Fibroblast of peridontal ligament (primary cell): ENCODE data around the gene DGKI.
A peak's percentile ranks its signal among the peaks of the same experiment; 100 is the strongest.

ENCODE experiments used
- DNase-seq: peaks from one replicate; pipeline ENCODE4 v3.0.0-alpha.2; 2010; ENCODE audit errors: extremely low read depth

DGKI gene

DNA sequence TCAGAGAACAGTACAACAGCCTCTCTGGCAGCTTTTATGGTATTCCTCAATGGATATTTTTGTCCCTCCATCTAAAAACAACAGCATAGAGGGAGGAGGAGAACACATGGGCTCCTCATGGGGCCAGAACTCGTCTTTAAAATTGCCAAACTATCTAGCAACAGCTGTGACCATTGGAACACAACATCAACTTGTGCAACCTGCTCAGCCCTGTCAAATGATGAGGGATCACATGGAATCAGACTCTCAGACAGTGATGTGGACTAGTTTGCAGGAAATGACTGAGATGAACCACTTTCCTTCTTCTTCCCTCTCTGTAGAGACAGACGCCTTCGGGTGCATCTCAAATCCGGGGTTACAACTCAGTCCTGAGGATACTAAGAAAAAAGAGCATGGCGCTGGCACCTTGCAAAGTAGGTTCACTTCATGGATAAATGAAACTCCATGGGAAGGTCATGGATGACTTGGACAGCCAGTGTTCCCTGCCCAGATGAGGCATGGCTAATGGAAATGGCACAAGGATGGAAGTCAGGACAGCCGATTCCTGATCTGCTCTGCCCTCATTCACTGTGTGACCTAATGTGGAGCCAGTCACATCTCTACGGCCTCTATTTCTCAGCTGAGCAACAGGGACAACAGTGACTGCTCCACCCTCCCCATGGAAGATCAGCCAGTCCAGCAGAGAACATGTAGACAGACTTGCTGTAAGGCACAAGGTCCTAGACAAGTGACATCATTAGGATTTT, 24.6 kb upstream of the DGKI start:
- DNase-seq = peak; percentile 73

DNA sequence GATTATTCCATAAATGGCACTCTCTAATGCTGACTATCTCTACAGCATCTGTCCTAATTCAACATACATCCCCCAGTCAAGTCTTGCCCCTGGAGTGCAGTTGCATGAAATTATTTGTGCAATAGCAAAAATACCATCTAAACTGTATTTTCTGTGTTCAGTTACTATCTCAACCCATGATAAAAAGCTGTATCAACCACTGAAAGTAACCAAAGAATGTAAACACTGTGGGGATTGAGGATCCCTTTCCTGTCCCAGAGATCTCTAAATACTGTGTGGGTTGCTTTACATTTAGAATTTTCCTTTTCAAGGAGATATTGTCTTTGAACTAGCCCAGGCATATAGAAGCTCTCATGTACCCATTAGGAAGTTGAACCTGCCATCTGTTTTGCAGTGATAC, 23.9 kb upstream of the DGKI start:
- DNase-seq = peak; percentile 41

DNA sequence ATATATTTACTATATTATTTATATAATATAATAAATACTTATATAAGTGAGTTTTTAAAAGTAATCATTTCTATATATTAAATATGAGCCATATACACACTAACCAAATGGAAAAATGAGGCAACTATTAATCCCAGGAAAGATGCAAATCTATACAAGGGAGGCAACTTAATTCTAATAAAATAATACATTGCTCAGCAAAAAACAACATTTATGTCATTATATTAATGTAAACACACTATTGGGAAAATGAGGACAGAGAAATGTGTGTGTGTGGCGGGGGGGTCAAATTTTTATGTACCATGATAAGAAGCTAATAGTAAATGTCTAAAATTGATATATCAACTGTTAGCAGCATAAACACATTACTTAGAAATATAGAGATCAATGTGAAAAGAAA, 23.3 kb upstream of the DGKI start:
- no peak for DNase-seq

DNA sequence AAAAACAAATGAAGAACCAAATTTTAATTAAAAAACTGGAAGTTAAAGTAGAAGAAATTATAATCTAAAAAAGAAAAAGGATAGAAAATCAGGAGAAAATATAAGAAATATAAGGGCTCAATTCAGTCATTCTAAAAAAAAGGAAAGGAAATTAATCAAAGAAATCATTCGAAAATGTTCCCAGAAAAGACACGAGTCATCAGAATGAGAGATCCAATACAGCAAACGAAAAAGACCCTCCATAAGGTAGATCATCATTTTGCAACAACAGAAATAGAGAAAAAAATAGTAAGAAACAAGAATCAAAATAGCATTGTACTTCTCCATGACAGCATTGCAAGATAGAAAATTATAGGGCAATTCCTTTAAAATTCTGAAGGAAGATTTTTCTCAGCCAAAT, 22.5 kb upstream of the DGKI start:
- DNase-seq = no peak

DNA sequence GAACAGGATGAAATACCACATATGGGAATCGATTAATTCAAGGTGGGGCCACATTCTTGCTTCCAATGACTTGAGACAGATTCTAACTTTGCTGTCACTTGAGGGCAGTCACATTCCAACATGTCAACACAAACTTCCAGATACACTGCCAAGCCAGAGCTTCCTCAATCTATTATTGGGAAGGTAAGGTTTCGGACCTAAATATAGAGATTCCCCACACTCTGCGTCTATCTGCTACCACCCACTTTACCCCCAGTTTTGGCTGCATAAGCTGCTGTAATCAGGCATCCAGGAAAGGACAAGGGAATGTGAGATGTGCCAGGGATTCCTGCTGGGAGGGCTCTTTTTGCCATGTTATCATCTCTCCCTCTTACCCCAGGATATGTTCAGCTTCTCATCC, 20.5 kb upstream of the DGKI start:
- no peak for DNase-seq

DNA sequence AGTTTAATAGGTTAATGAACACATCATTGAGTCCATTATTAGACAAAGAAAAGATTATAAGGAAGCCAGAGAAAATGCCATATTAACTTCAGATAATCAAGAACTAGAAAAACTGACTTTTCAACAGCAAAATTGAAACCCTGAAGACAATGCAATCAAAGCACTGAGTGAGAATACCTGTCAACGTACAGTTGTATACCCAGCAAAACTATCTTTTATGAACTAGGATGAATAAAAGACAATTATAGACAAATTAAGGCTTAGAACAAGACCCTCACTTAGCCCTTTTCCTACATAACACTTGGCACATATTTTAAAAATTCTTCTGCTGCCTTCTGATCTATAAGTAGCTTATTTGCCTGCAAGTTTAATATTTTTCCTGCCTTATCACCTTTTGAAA, 19.0 kb upstream of the DGKI start:
- DNase-seq = no peak

GRCh38 chr7:137862964-137863363, 16.2 kb upstream of the DGKI start:
- no peak for DNase-seq

- no peak for DNase-seq
Measured at GRCh38 chr7:137862358-137862757, 15.6 kb upstream of the DGKI start.

GRCh38 chr7:137860542-137860941, 13.8 kb upstream of the DGKI start:
- no peak for DNase-seq

GRCh38 chr7:137853053-137853452, 6.3 kb upstream of the DGKI start:
- DNase-seq = no peak

- no peak for DNase-seq
Measured at GRCh38 chr7:137852108-137852507, 5.3 kb upstream of the DGKI start.

GRCh38 chr7:137850972-137851945, 4.5 kb upstream of the DGKI start:
- DNase-seq = peak; percentile 61

- DNase-seq = no peak
Measured at GRCh38 chr7:137850571-137850970, 3.8 kb upstream of the DGKI start.

DNA sequence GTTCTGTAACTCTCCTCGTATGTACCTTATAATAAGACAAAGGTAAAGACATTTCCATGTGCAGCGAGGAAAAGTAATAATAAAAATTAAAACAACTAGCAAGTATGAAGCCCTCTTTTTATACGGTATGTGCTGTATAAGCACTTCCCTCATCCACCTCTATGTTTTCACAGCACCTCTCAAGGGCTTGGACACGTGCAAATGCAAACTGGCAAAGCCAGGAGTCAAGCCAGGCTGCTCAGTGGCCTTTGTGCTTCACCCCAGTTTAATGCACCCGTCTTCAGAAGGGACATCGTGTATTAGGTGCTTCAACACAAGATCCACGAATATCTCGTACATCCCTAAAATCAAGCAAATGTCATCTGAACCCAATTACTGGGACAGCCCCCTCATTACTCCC, 1.3 kb upstream of the DGKI start:
- DNase-seq = no peak

GRCh38 chr7:137847568-137848050, 835 bp upstream of the DGKI start:
- DNase-seq = peak; percentile 29

GRCh38 chr7:137846549-137846826, 286 bp downstream of the DGKI start:
- no peak for DNase-seq

- DNase-seq = no peak
Measured at GRCh38 chr7:137844677-137845425, 1.9 kb downstream of the DGKI start.

- no peak for DNase-seq
Measured at GRCh38 chr7:137839903-137840779, 6.6 kb downstream of the DGKI start.

DNA sequence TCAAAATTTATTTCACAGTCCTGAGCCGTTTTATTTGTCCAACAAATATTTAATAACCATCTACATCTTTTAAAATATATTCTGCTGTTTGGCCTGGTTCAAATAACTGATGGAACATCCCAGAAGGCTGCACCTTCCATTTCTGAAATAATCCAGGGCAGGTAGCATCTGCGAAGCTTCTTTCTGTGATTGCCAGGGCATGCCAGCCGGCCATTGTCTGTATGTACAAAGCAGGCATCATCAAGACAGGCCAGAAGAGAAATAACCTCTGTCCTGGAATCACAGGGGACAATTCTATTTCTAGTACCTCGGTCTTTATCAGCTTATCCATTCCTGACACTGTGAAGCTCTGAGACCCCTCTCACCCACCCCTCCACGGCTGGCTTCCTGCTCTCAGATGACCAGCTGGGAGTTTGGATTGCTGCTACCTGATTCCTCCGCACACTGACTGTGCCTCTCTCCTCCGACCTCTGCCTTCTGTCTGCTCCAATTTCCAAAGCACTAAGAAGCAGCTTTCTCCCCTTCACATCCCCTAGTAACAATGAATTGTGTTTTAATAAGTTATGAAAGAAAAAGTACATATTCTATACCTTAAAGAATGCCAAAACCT, 8.0 kb downstream of the DGKI start:
- DNase-seq = no peak

- DNase-seq = peak; percentile 46
Measured at GRCh38 chr7:137836541-137836940, 10.2 kb downstream of the DGKI start.

DNA sequence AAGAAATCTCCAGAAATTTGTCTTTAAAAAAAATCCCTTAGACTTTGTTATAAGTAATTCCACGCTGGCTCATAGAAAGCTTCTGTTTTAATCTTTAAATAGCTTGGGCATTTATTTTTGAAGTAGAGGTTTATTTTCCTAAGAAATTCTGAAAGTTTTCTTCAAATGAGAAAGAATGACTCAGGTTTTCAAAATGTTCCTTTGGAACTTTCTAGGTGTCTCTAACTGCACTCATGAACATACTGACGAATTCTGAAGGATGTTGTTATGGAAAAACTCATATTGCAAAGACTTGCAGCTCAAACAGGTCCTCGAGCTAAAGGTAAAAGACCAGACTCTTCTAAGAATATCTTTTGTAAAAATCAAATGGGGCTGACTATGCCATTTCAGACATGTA, 10.7 kb downstream of the DGKI start:
- peak; percentile 30 for DNase-seq
